Nephron progenitor cell (in vitro differentiated cells): ENCODE measurements around the gene CCT8L2.
"Not testable (repeated sequence)": the region's sequence is repeated elsewhere in the genome, so short reads cannot be mapped to it uniquely, and the experiment has no call there.

Experiments
- DNase-seq: peaks from one replicate; pipeline ENCODE4 v3.0.0; 2021
- H3K27ac Mint-ChIP-seq: 2 replicates; pipeline ENCODE4 v1.8.0; 2021; ENCODE audit warnings: mild to moderate bottlenecking, moderate library complexity, mixed read lengths
- H3K27me3 Mint-ChIP-seq: 2 replicates; pipeline ENCODE4 v1.8.0; 2021; ENCODE audit warnings: mild to moderate bottlenecking, low read depth, mixed read lengths; ENCODE audit not compliant: poor library complexity
- H3K36me3 Mint-ChIP-seq: 2 replicates; pipeline ENCODE4 v1.8.0; 2021; ENCODE audit warnings: low read depth, mixed read lengths
- H3K4me1 Mint-ChIP-seq: 2 replicates; pipeline ENCODE4 v1.8.0; 2021; ENCODE audit warnings: mixed read lengths
- H3K4me3 Mint-ChIP-seq: 2 replicates; pipeline ENCODE4 v1.8.0; 2021; ENCODE audit warnings: mild to moderate bottlenecking, moderate library complexity, mixed read lengths
- H3K9me3 Mint-ChIP-seq: 2 replicates; pipeline ENCODE4 v1.8.0; 2021; ENCODE audit warnings: mild to moderate bottlenecking, moderate library complexity, mixed read lengths
- TF ChIP-seq, protein P1 (sequence below): fragments of 200-600 bp; sonication (generic); IDR thresholded peaks from 2 replicates; pipeline ENCODE4 v1.5.0; 2021; ENCODE audit warnings: antibody characterized with exemption

Gene CCT8L2

DNA sequence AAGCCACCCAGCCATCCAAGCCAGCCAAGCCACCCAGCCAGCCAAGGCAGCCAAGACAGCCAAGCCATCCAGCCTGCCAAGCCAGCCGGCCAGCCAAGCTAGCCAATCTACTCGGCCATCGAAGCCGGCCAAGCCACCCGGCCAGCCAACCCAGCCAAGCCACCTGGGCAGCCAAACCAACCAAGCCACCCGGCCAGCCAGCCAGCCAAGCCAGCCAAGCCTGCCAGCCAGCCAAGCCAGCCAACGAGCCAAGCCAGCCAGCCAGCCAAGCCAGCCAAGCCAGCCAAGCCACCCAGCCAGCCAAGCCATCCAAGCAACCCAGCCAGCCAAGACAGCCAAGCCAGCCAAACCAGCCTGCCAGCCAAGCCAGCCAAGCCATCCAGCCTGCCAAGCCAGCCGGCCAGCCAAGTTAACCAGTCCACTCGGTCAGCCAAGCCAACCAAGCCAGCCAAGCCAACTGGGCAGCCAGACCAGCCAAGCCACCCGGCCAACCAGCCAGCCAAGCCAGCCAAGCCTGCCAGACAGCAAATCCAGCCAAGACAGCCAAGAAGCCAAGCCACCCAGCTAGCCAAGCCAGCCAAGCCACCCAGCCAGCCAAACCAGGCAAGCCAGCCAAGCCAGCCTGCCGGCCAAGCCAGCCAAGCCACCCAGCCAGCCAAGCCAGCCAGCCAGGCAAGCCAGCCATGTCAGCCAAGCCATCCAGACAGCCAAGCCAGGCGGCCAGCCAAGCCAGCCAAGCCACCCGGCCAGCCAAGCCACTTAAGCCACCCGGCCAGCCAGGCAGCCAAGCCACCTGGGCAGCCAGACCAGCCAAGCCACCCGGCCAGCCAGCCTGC lies 26.8 kb downstream of the CCT8L2 start:
- H3K4me3 Mint-ChIP-seq, H3K27me3 Mint-ChIP-seq, H3K27ac Mint-ChIP-seq, DNase-seq, H3K4me1 Mint-ChIP-seq, H3K36me3 Mint-ChIP-seq: not testable (repeated sequence)
- peaks cover 27% of the 10 kb centered on the region for H3K9me3 Mint-ChIP-seq

GRCh38 chr22:16564837-16565584 lies 27.6 kb downstream of the CCT8L2 start:
- H3K9me3 Mint-ChIP-seq: peaks cover 24% of the 10 kb centered on the region

DNA sequence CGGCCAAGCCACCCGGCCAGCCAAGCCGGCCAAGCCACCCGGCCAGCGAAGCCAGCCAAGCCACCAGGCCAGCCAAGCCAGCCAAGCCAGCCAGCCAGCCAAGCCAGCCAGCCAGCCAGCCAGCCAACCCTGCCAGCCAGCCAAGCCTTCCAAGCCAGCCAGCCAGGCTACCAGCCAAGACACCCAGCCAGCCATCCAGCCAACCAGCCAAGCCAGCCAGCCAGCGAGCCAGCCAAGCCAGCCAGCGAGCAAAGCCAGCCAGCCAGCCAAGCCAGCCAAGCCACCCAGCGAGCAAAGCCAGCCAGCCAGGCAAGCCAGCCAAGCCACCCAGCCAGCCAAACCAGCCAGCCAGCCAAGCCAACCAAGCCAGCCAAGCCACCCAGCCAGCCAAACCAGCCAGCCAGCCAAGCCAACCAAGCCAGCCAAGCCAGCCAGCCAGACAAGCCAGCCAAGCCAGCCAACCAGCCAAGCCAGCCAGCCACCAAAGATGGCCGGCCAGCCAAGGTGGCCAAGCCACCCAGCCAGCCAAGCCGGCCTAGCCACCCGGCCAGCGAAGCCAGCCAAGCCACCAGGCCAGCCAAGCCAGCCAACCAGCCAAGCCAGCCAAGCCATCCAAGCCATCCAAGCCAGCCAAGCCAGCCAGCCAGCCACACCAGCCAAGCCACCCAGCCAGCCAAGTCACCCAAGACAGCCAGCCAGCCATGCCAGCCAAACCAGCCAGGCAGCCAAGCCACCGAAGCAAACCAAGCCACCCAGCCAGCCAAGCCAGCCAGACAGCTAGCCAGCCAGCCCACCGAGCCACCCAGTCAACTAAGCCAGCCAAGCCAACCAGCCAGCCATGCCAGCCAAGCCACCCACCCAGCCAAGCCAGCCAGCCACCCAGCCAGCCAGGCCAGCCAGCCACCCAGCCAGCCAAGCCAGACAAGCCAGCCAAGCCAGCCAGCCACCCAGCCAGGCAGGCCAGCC lies 28.8 kb downstream of the CCT8L2 start:
- peaks cover 5% of the 10 kb centered on the region for H3K27me3 Mint-ChIP-seq
- H3K9me3 Mint-ChIP-seq: peaks cover 21% of the 10 kb centered on the region
- TF ChIP-seq, protein P1, sequence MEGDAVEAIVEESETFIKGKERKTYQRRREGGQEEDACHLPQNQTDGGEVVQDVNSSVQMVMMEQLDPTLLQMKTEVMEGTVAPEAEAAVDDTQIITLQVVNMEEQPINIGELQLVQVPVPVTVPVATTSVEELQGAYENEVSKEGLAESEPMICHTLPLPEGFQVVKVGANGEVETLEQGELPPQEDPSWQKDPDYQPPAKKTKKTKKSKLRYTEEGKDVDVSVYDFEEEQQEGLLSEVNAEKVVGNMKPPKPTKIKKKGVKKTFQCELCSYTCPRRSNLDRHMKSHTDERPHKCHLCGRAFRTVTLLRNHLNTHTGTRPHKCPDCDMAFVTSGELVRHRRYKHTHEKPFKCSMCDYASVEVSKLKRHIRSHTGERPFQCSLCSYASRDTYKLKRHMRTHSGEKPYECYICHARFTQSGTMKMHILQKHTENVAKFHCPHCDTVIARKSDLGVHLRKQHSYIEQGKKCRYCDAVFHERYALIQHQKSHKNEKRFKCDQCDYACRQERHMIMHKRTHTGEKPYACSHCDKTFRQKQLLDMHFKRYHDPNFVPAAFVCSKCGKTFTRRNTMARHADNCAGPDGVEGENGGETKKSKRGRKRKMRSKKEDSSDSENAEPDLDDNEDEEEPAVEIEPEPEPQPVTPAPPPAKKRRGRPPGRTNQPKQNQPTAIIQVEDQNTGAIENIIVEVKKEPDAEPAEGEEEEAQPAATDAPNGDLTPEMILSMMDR: no peak
- H3K27ac Mint-ChIP-seq: no peak overlapping the region
- no peaks in the 10 kb centered on the region for H3K36me3 Mint-ChIP-seq
- H3K4me3 Mint-ChIP-seq: no peak overlapping the region
- DNase-seq: no peak
- H3K4me1 Mint-ChIP-seq: no peaks in the 10 kb centered on the region

More at GRCh38 chr22:16564837-16565584, 27.6 kb downstream of the CCT8L2 start:
- H3K36me3 Mint-ChIP-seq, H3K4me1 Mint-ChIP-seq, DNase-seq, H3K4me3 Mint-ChIP-seq, H3K27me3 Mint-ChIP-seq, H3K27ac Mint-ChIP-seq: not testable (repeated sequence)

GRCh38 chr22:16562711-16563554 lies 29.7 kb downstream of the CCT8L2 start:
- no peaks in the 10 kb centered on the region for H3K36me3 Mint-ChIP-seq

GRCh38 chr22:16561093-16561658 lies 31.4 kb downstream of the CCT8L2 start:
- DNase-seq, H3K4me1 Mint-ChIP-seq, H3K4me3 Mint-ChIP-seq, H3K36me3 Mint-ChIP-seq, H3K27me3 Mint-ChIP-seq, H3K27ac Mint-ChIP-seq: not testable (repeated sequence)
- peaks cover 25% of the 10 kb centered on the region for H3K9me3 Mint-ChIP-seq

More at GRCh38 chr22:16562711-16563554, 29.7 kb downstream of the CCT8L2 start:
- Mint-ChIP-seq H3K27ac (no peak overlapping the region), H3K4me1 (no peaks in the 10 kb centered on the region), H3K9me3 (peaks cover 17% of the 10 kb centered on the region), H3K27me3 (peaks cover 5% of the 10 kb centered on the region), H3K4me3 (no peak overlapping the region)
- no peak for DNase-seq
- TF ChIP-seq, protein P1: no peak

DNA sequence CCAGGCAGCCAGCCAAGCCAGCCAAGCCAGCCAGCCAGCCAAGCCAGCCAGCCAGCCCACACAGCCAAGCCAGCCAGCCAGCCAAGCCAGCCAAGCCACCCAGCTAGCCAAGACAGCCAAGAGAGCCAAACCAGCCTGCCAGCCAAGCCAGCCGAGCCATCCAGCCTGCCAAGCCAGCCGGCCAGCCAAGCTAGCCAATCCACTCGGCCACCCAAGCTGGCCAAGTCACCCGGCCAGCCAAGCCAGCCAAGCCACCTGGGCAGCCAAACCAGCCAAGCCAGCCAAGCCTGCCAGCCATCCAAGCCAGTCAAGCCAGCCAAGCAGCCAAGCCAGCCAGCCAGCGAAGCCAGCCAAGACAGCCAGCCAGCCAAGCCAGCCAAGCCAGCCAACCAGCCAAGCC lies 32.0 kb downstream of the CCT8L2 start:
- H3K4me3 Mint-ChIP-seq, H3K4me1 Mint-ChIP-seq, H3K27me3 Mint-ChIP-seq, H3K36me3 Mint-ChIP-seq, DNase-seq, H3K27ac Mint-ChIP-seq: not testable (repeated sequence)
- H3K9me3 Mint-ChIP-seq: peaks cover 24% of the 10 kb centered on the region

GRCh38 chr22:16559996-16560395 lies 32.6 kb downstream of the CCT8L2 start:
- not testable (repeated sequence) for DNase-seq, H3K4me1 Mint-ChIP-seq, H3K27me3 Mint-ChIP-seq, H3K36me3 Mint-ChIP-seq, H3K4me3 Mint-ChIP-seq, H3K27ac Mint-ChIP-seq
- peaks cover 31% of the 10 kb centered on the region for H3K9me3 Mint-ChIP-seq
